Measurements from ENCODE around the gene EMX1.

The EMX1 gene

GRCh38 chr2:72944804-72945449 lies 27.6 kb downstream of the EMX1 start:
- no peak for DNase-seq

GRCh38 chr2:72945450-72946019 lies 28.2 kb downstream of the EMX1 start:
- DNase-seq, result no peak

GRCh38 chr2:72946466-72946865 lies 29.1 kb downstream of the EMX1 start:
- no peak for DNase-seq

GRCh38 chr2:72947952-72948830 lies 30.9 kb downstream of the EMX1 start:
- no peak for DNase-seq

- no peak for DNase-seq
These were observed 31.7 kb downstream of the EMX1 start for GRCh38 chr2:72949045-72949444.

GRCh38 chr2:72949642-72950041 lies 32.3 kb downstream of the EMX1 start:
- DNase-seq, result no peak

- DNase-seq, result no peak
These were observed 33.4 kb downstream of the EMX1 start for GRCh38 chr2:72950558-72951255.

- no peak for DNase-seq
These were observed 34.2 kb downstream of the EMX1 start for GRCh38 chr2:72951303-72952095.

GRCh38 chr2:72952110-72952823 lies 34.9 kb downstream of the EMX1 start:
- DNase-seq, result no peak

- DNase-seq, result no peak
These were observed 35.6 kb downstream of the EMX1 start for GRCh38 chr2:72952961-72953360.

- DNase-seq, result no peak
These were observed 36.2 kb downstream of the EMX1 start for GRCh38 chr2:72953528-72953927.

GRCh38 chr2:72953976-72954375 lies 36.7 kb downstream of the EMX1 start:
- DNase-seq, result no peak

- DNase-seq, result peak in 1 of 4 experiments; percentile 19
These were observed 37.3 kb downstream of the EMX1 start for GRCh38 chr2:72954376-72955227.

GRCh38 chr2:72955228-72956049 lies 38.1 kb downstream of the EMX1 start:
- DNase-seq, result no peak

GRCh38 chr2:72956050-72956395 lies 38.7 kb downstream of the EMX1 start:
- DNase-seq, result no peak

GRCh38 chr2:72956936-72957335 lies 39.6 kb downstream of the EMX1 start:
- peak; percentile 66 to 84 (median 80) for DNase-seq

GRCh38 chr2:72958542-72959385 lies 41.4 kb downstream of the EMX1 start:
- DNase-seq, result no peak

- no peak for DNase-seq
These were observed 42.2 kb downstream of the EMX1 start for GRCh38 chr2:72959554-72959953.
